RCC 7860 (cell line): ENCODE measurements around the gene ACBD6.

ENCODE experiments used
- DNase-seq: peaks from one replicate; pipeline ENCODE4 v3.0.0-alpha.2; 2015; ENCODE audit warnings: low spot score
- FAIRE-seq: peaks from 2 replicates; lab custom pipeline; 2012; peaks lifted over from hg19 to GRCh38; lab: Jason Lieb, UNC

Gene ACBD6

GRCh38 chr1:180261030-180261429, 241.3 kb downstream of the ACBD6 start:
- no peak for DNase-seq
- FAIRE-seq = no peak

GRCh38 chr1:180260541-180260940, 241.8 kb downstream of the ACBD6 start:
- no peak for DNase-seq
- FAIRE-seq = no peak

- FAIRE-seq (no peak), DNase-seq (no peak)
Observed at GRCh38 chr1:180259431-180260338, 242.7 kb downstream of the ACBD6 start.

- DNase-seq (no peak), FAIRE-seq (no peak)
Observed at GRCh38 chr1:180258935-180259334, 243.4 kb downstream of the ACBD6 start.

- FAIRE-seq = no peak
- no peak for DNase-seq
Observed at GRCh38 chr1:180258290-180258689, 244.1 kb downstream of the ACBD6 start.

GRCh38 chr1:180257486-180257885, 244.9 kb downstream of the ACBD6 start:
- DNase-seq (no peak), FAIRE-seq (no peak)

- FAIRE-seq (no peak), DNase-seq (no peak)
Observed at GRCh38 chr1:180257028-180257386, 245.4 kb downstream of the ACBD6 start.

- no peak for DNase-seq
Observed at GRCh38 chr1:180256341-180257027, 245.9 kb downstream of the ACBD6 start.

GRCh38 chr1:180255536-180256340, 246.6 kb downstream of the ACBD6 start:
- no peak for FAIRE-seq

More at GRCh38 chr1:180256341-180257027, 245.9 kb downstream of the ACBD6 start:
- no peak for FAIRE-seq

GRCh38 chr1:180254854-180255253, 247.5 kb downstream of the ACBD6 start:
- DNase-seq (no peak), FAIRE-seq (no peak)

More at GRCh38 chr1:180255536-180256340, 246.6 kb downstream of the ACBD6 start:
- no peak for DNase-seq

- no peak for DNase-seq
- no peak for FAIRE-seq
Observed at GRCh38 chr1:180254496-180254819, 247.9 kb downstream of the ACBD6 start.

- DNase-seq = no peak
- no peak for FAIRE-seq
Observed at GRCh38 chr1:180253585-180254495, 248.5 kb downstream of the ACBD6 start.

GRCh38 chr1:180252638-180253536, 249.5 kb downstream of the ACBD6 start:
- no peak for FAIRE-seq
- DNase-seq = peak; percentile 31

GRCh38 chr1:180251526-180252305, 250.7 kb downstream of the ACBD6 start:
- DNase-seq (no peak), FAIRE-seq (no peak)

- FAIRE-seq = no peak
- no peak for DNase-seq
Observed at GRCh38 chr1:180250883-180251509, 251.4 kb downstream of the ACBD6 start.

GRCh38 chr1:180250499-180250770, 251.9 kb downstream of the ACBD6 start:
- FAIRE-seq = no peak

GRCh38 chr1:180249725-180250498, 252.5 kb downstream of the ACBD6 start:
- FAIRE-seq (no peak), DNase-seq (no peak)

More at GRCh38 chr1:180250499-180250770, 251.9 kb downstream of the ACBD6 start:
- DNase-seq = no peak
